WTC11 (cell line): ENCODE data around the gene ATP5MG. TPM values are rescaled to one million over a fixed set of nuclear protein-coding genes. Genes with fewer than 3 reads are reported as not detected.

ENCODE experiments used
- ATAC-seq: fragments of 200-7000 bp; cut with Tn5 transposase; 2 replicates; pipeline ENCODE4 v1.10.0; 2021; ENCODE audit warnings: mild to moderate bottlenecking, moderate library complexity
- CTCF ChIA-PET: fragments of 300-600 bp; sonication (Branson Sonifier 250); formaldehyde crosslinking; loops from one replicate; lab custom pipeline; 2021; ENCODE audit warnings: antibody characterized with exemption; lab: Charles Lee
- POLR2A ChIA-PET: fragments of 350-600 bp; sonication (Branson Sonifier 250); formaldehyde crosslinking; loops from one replicate; lab custom pipeline; 2021; ENCODE audit warnings: antibody characterized with exemption; lab: Charles Lee
- DNase-seq: peaks from one replicate; pipeline ENCODE4 v3.0.0; 2021; ENCODE audit warnings: low spot score
- H3K27ac Mint-ChIP-seq: 2 replicates; pipeline ENCODE4 v1.8.0; 2021; ENCODE audit warnings: mixed read lengths
- H3K27me3 Mint-ChIP-seq: 2 replicates; pipeline ENCODE4 v1.8.0; 2021; ENCODE audit warnings: low read depth, mild to moderate bottlenecking, moderate library complexity, mixed read lengths
- H3K36me3 Mint-ChIP-seq: 2 replicates; pipeline ENCODE4 v1.8.0; 2021; ENCODE audit warnings: mixed read lengths
- H3K4me1 Mint-ChIP-seq: 2 replicates; pipeline ENCODE4 v1.8.0; 2022; ENCODE audit warnings: mixed read lengths
- H3K4me3 Mint-ChIP-seq: 2 replicates; pipeline ENCODE4 v1.8.0; 2021; ENCODE audit warnings: mild to moderate bottlenecking, moderate library complexity, mixed read lengths
- H3K9me3 Mint-ChIP-seq: 2 replicates; pipeline ENCODE4 v1.8.0; 2021; ENCODE audit warnings: mixed read lengths
- ATF1 ChIP-seq: sonication (generic); formaldehyde crosslinking; IDR thresholded peaks from 2 replicates; pipeline ENCODE4 v1.8.1; 2023; ENCODE audit warnings: mild to moderate bottlenecking, moderate library complexity, missing genetic modification reagents
- CREB1 ChIP-seq: sonication (generic); formaldehyde crosslinking; IDR thresholded peaks from 2 replicates; pipeline ENCODE4 v1.8.0; 2023; ENCODE audit warnings: mild to moderate bottlenecking, missing genetic modification reagents
- CREM ChIP-seq: sonication (generic); formaldehyde crosslinking; IDR thresholded peaks from 2 replicates; pipeline ENCODE4 v1.8.1; 2022; ENCODE audit warnings: mild to moderate bottlenecking, missing genetic modification reagents, moderate library complexity
- EMX1 ChIP-seq: fragments of 250-450 bp; sonication (Bioruptor Pico); IDR thresholded peaks from 2 replicates; pipeline ENCODE4 v1.8.0; 2021; ENCODE audit warnings: mild to moderate bottlenecking
- ETV6 ChIP-seq: sonication (generic); formaldehyde crosslinking; IDR thresholded peaks from 2 replicates; pipeline ENCODE4 v1.8.1; 2022; ENCODE audit warnings: mild to moderate bottlenecking, missing genetic modification reagents
- FOXK1 ChIP-seq: sonication (generic); formaldehyde crosslinking; IDR thresholded peaks from 2 replicates; pipeline ENCODE4 v1.8.0; 2022; ENCODE audit warnings: mild to moderate bottlenecking, moderate library complexity, missing genetic modification reagents
- GABPB1 ChIP-seq: sonication (generic); formaldehyde crosslinking; IDR thresholded peaks from 2 replicates; pipeline ENCODE4 v1.8.1; 2023; ENCODE audit warnings: mild to moderate bottlenecking, missing genetic modification reagents
- HMGA2 ChIP-seq: fragments of 250-450 bp; sonication (Bioruptor Pico); IDR thresholded peaks from 2 replicates; pipeline ENCODE4 v1.4.0; 2021; ENCODE audit warnings: mild to moderate bottlenecking, moderate library complexity
- KAT7 ChIP-seq: sonication (generic); formaldehyde crosslinking; IDR thresholded peaks from 2 replicates; pipeline ENCODE4 v1.8.1; 2023; ENCODE audit warnings: missing genetic modification reagents, mild to moderate bottlenecking, borderline replicate concordance
- MLX ChIP-seq: sonication (generic); formaldehyde crosslinking; IDR thresholded peaks from 2 replicates; pipeline ENCODE4 v1.8.1; 2023; ENCODE audit warnings: mild to moderate bottlenecking, missing genetic modification reagents, moderate library complexity
- PREB ChIP-seq: sonication (generic); formaldehyde crosslinking; IDR thresholded peaks from 2 replicates; pipeline ENCODE4 v1.8.1; 2022; ENCODE audit warnings: mild to moderate bottlenecking, missing genetic modification reagents, moderate library complexity, borderline replicate concordance
- PRRX2 ChIP-seq: fragments of 250-450 bp; sonication (Bioruptor Pico); IDR thresholded peaks from 2 replicates; pipeline ENCODE4 v1.8.0; 2021; ENCODE audit warnings: mild to moderate bottlenecking
- SMAD3 ChIP-seq: sonication (generic); formaldehyde crosslinking; IDR thresholded peaks from 2 replicates; pipeline ENCODE4 v1.8.0; 2022; ENCODE audit warnings: missing genetic modification reagents, mild to moderate bottlenecking, borderline replicate concordance
- SP1 ChIP-seq: sonication (generic); formaldehyde crosslinking; conservative IDR thresholded peaks from 2 replicates; pipeline ENCODE4 v1.8.1; 2022; ENCODE audit warnings: missing genetic modification reagents
- TEAD1 ChIP-seq: sonication (generic); formaldehyde crosslinking; IDR thresholded peaks from 2 replicates; pipeline ENCODE4 v1.8.0; 2022; ENCODE audit warnings: mild to moderate bottlenecking, missing genetic modification reagents
- TEAD4 ChIP-seq: sonication (generic); formaldehyde crosslinking; IDR thresholded peaks from 2 replicates; pipeline ENCODE4 v1.8.0; 2022; ENCODE audit warnings: mild to moderate bottlenecking, missing genetic modification reagents
- ZNF219 ChIP-seq: sonication (generic); formaldehyde crosslinking; IDR thresholded peaks from 2 replicates; pipeline ENCODE4 v1.8.0; 2023; ENCODE audit warnings: missing genetic modification reagents, mild to moderate bottlenecking, borderline replicate concordance
- ZNF232 ChIP-seq: sonication (generic); formaldehyde crosslinking; IDR thresholded peaks from 2 replicates; pipeline ENCODE4 v1.8.0; 2022; ENCODE audit warnings: mild to moderate bottlenecking, missing genetic modification reagents
- total RNA-seq: library from RNA; stranded (reverse); gene quantifications from 3 replicates; pipeline ENCODE4 v1.2.3, GENCODE V29; 2021
- TF ChIP-seq, protein P1 (sequence below): sonication (generic); formaldehyde crosslinking; IDR thresholded peaks from 2 replicates; pipeline ENCODE4 v1.8.1; 2023; ENCODE audit warnings: mild to moderate bottlenecking, missing genetic modification reagents, moderate library complexity
- TF ChIP-seq, protein P2 (sequence below): sonication (generic); formaldehyde crosslinking; IDR thresholded peaks from 2 replicates; pipeline ENCODE4 v1.8.1; 2022; ENCODE audit warnings: low read depth, mild to moderate bottlenecking, moderate library complexity, missing genetic modification reagents, borderline replicate concordance
- TF ChIP-seq, protein P3 (sequence below): sonication (generic); formaldehyde crosslinking; conservative IDR thresholded peaks from 2 replicates; pipeline ENCODE4 v1.8.1; 2023; ENCODE audit warnings: mild to moderate bottlenecking, low read depth, missing genetic modification reagents, moderate library complexity
- TF ChIP-seq, protein P4 (sequence below): fragments of 250-450 bp; sonication (Bioruptor Pico); IDR thresholded peaks from 2 replicates; pipeline ENCODE4 v1.9.0; 2021; ENCODE audit warnings: mild to moderate bottlenecking, borderline replicate concordance
- TF ChIP-seq, protein P5 (sequence below): sonication (generic); formaldehyde crosslinking; IDR thresholded peaks from 2 replicates; pipeline ENCODE4 v1.8.1; 2022; ENCODE audit warnings: mild to moderate bottlenecking, moderate library complexity, missing genetic modification reagents
- TF ChIP-seq, protein P6 (sequence below): sonication (generic); formaldehyde crosslinking; IDR thresholded peaks from 2 replicates; pipeline ENCODE4 v1.8.0; 2022; ENCODE audit warnings: mild to moderate bottlenecking, missing genetic modification reagents

ATP5MG gene
- total RNA-seq, 1 experiment from 2014 or later, result 251 TPM

- peak within 1 kb of the TSS; percentile 89 for H3K27ac Mint-ChIP-seq
- peaks cover 16% of the 10 kb centered on the region for H3K27me3 Mint-ChIP-seq
- peak; percentile 94 for ATAC-seq
- H3K36me3 Mint-ChIP-seq, result no peaks in the 10 kb centered on the region
- ChIA-PET CTCF (interaction anchor here (1.0 kb wide), 2 partner anchors 64 to 161 kb away, joined by 3 to 8 read pairs; no protein-coding TSS in a partner anchor), POLR2A (no interaction called here)
- peaks cover 4% of the 10 kb centered on the region for H3K4me1 Mint-ChIP-seq
- DNase-seq, result peak; percentile 96
- H3K4me3 Mint-ChIP-seq, result peak within 1 kb of the TSS; percentile 97
- 0 out of 2 replicates have a peak, but pooled peaks cover 3% of the 10 kb centered on the region for H3K9me3 Mint-ChIP-seq
- TF ChIP-seq, protein P1, sequence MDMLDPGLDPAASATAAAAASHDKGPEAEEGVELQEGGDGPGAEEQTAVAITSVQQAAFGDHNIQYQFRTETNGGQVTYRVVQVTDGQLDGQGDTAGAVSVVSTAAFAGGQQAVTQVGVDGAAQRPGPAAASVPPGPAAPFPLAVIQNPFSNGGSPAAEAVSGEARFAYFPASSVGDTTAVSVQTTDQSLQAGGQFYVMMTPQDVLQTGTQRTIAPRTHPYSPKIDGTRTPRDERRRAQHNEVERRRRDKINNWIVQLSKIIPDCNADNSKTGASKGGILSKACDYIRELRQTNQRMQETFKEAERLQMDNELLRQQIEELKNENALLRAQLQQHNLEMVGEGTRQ (CRISPR knock-in tag), result 0 out of 2 replicates have a peak, but pooled peaks have one; percentile 47
- TF ChIP-seq, protein P2, sequence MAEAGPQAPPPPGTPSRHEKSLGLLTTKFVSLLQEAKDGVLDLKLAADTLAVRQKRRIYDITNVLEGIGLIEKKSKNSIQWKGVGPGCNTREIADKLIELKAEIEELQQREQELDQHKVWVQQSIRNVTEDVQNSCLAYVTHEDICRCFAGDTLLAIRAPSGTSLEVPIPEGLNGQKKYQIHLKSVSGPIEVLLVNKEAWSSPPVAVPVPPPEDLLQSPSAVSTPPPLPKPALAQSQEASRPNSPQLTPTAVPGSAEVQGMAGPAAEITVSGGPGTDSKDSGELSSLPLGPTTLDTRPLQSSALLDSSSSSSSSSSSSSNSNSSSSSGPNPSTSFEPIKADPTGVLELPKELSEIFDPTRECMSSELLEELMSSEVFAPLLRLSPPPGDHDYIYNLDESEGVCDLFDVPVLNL (CRISPR knock-in tag), result no peak
- no peak for TF ChIP-seq ZNF219 (CRISPR knock-in tag)
- peak; percentile 50; the same call in 1 of the 2 replicates for TF ChIP-seq ZNF232 (CRISPR knock-in tag)
- peak; percentile 91 for TF ChIP-seq CREB1 (CRISPR knock-in tag)
- TF ChIP-seq, protein P3, sequence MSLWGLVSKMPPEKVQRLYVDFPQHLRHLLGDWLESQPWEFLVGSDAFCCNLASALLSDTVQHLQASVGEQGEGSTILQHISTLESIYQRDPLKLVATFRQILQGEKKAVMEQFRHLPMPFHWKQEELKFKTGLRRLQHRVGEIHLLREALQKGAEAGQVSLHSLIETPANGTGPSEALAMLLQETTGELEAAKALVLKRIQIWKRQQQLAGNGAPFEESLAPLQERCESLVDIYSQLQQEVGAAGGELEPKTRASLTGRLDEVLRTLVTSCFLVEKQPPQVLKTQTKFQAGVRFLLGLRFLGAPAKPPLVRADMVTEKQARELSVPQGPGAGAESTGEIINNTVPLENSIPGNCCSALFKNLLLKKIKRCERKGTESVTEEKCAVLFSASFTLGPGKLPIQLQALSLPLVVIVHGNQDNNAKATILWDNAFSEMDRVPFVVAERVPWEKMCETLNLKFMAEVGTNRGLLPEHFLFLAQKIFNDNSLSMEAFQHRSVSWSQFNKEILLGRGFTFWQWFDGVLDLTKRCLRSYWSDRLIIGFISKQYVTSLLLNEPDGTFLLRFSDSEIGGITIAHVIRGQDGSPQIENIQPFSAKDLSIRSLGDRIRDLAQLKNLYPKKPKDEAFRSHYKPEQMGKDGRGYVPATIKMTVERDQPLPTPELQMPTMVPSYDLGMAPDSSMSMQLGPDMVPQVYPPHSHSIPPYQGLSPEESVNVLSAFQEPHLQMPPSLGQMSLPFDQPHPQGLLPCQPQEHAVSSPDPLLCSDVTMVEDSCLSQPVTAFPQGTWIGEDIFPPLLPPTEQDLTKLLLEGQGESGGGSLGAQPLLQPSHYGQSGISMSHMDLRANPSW (CRISPR knock-in tag), result no peak
- TF ChIP-seq HMGA2, result no peak
- TF ChIP-seq SMAD3 (CRISPR knock-in tag), result peak; percentile 13; the same call in 1 of the 2 replicates
- peak; percentile 71; the same call in 1 of the 2 replicates for TF ChIP-seq ETV6 (CRISPR knock-in tag)
- no peak for TF ChIP-seq EMX1 (CRISPR knock-in tag)
- TF ChIP-seq, protein P4, sequence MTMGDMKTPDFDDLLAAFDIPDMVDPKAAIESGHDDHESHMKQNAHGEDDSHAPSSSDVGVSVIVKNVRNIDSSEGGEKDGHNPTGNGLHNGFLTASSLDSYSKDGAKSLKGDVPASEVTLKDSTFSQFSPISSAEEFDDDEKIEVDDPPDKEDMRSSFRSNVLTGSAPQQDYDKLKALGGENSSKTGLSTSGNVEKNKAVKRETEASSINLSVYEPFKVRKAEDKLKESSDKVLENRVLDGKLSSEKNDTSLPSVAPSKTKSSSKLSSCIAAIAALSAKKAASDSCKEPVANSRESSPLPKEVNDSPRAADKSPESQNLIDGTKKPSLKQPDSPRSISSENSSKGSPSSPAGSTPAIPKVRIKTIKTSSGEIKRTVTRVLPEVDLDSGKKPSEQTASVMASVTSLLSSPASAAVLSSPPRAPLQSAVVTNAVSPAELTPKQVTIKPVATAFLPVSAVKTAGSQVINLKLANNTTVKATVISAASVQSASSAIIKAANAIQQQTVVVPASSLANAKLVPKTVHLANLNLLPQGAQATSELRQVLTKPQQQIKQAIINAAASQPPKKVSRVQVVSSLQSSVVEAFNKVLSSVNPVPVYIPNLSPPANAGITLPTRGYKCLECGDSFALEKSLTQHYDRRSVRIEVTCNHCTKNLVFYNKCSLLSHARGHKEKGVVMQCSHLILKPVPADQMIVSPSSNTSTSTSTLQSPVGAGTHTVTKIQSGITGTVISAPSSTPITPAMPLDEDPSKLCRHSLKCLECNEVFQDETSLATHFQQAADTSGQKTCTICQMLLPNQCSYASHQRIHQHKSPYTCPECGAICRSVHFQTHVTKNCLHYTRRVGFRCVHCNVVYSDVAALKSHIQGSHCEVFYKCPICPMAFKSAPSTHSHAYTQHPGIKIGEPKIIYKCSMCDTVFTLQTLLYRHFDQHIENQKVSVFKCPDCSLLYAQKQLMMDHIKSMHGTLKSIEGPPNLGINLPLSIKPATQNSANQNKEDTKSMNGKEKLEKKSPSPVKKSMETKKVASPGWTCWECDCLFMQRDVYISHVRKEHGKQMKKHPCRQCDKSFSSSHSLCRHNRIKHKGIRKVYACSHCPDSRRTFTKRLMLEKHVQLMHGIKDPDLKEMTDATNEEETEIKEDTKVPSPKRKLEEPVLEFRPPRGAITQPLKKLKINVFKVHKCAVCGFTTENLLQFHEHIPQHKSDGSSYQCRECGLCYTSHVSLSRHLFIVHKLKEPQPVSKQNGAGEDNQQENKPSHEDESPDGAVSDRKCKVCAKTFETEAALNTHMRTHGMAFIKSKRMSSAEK, result no peak
- TF ChIP-seq FOXK1 (CRISPR knock-in tag), result peak; percentile 94
- no peak for TF ChIP-seq TEAD4 (CRISPR knock-in tag)
- TF ChIP-seq PREB, result no peak
- no peak for TF ChIP-seq PRRX2 (CRISPR knock-in tag)
- TF ChIP-seq, protein P5, sequence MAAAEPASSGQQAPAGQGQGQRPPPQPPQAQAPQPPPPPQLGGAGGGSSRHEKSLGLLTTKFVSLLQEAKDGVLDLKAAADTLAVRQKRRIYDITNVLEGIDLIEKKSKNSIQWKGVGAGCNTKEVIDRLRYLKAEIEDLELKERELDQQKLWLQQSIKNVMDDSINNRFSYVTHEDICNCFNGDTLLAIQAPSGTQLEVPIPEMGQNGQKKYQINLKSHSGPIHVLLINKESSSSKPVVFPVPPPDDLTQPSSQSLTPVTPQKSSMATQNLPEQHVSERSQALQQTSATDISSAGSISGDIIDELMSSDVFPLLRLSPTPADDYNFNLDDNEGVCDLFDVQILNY (CRISPR knock-in tag), result 0 out of 2 replicates have a peak, but pooled peaks have one; percentile 55
- peak; percentile 59 for TF ChIP-seq SP1 (CRISPR knock-in tag)
- no peak for TF ChIP-seq MLX (CRISPR knock-in tag)
- peak; percentile 99 for TF ChIP-seq CREM (CRISPR knock-in tag)
- TF ChIP-seq TEAD1 (CRISPR knock-in tag), result no peak
- TF ChIP-seq ATF1 (CRISPR knock-in tag), result peak; percentile 86; the same call in 1 of the 2 replicates
- TF ChIP-seq KAT7 (CRISPR knock-in tag), result no peak
- TF ChIP-seq, protein P6, sequence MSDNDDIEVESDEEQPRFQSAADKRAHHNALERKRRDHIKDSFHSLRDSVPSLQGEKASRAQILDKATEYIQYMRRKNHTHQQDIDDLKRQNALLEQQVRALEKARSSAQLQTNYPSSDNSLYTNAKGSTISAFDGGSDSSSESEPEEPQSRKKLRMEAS (CRISPR knock-in tag), result peak; percentile 38; the same call in 1 of the 2 replicates
- TF ChIP-seq GABPB1 (CRISPR knock-in tag), result peak; percentile 87
Observed at GRCh38 chr11:118359295-118359958, 42.0 kb upstream of the ATP5MG start, which contains the start of gene UBE4A. UBE4A (plus strand) TSS chr11:118359600; CDS start chr11:118365081, 5,481 bp downstream.
